Esophagus muscularis mucosa (tissue), 4 donors: ENCODE measurements around the gene PPP6R3.

Experiments used
- EP300 ChIP-seq: sonication (generic); formaldehyde crosslinking; IDR thresholded peaks from one replicate; pipeline ENCODE4 v1.6.1; 2017; ENCODE audit warnings: antibody characterized with exemption
- POLR2A ChIP-seq: fragments of 450-650 bp; IDR thresholded peaks from one replicate; pipeline ENCODE4 v1.6.1; 2017; ENCODE audit warnings: antibody characterized with exemption, moderate library complexity, mild to moderate bottlenecking, low read depth
- POLR2AphosphoS5 ChIP-seq, 2 donors: sonication (generic); formaldehyde crosslinking; IDR thresholded peaks; one replicate each; pipeline ENCODE4 v1.6.1; 2017; ENCODE audit warnings: antibody characterized with exemption in 2 of 2
- TF ChIP-seq, protein P1 (sequence below), 3 experiments: fragments of 200-600 bp in 2 of 3; fragments of 450-650 bp in 1 of 3; sonication (generic) in 2 of 3; IDR thresholded peaks; one replicate each; pipeline ENCODE4 v1.5.1; 2017 to 2019; ENCODE audit warnings: antibody characterized with exemption in 3 of 3, mild to moderate bottlenecking in 2 of 3, moderate library complexity in 1 of 3

DNA sequence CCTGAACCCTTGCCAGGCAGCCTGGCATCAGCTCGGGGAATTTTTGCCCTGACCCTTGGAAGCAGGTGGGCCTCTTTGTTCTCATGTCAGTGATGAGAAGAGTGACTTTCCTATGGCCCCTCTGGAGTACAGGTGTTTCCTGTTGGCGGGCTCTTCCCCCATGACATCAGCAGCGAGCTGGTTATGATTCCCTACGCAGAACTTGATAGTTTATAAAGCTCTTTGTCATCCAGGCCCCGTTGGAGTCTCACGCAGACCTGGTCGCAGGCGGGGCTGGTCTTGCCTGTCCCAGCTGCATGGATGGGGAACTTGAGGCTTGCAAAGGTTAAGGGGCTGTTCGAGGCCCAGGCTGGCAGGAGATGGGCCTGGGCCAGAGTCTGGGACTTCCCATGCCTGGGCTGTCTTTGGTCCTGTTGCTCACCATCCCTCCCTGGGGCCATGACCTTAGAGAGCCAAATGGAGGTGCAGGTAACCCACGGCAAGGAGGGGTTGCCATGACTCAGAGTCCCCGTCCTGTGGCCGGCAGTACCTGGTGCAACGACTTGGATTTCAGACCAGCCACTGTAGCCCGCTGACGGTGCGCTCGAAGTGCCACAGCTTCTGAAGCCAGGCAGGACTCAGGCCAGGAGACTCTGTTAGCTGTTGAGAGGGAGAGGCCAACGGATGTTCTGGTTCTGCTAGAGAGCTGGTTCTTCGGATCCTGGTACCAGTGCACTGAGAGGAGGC lies 45.9 kb upstream of the PPP6R3 start:
- TF ChIP-seq, protein P1, sequence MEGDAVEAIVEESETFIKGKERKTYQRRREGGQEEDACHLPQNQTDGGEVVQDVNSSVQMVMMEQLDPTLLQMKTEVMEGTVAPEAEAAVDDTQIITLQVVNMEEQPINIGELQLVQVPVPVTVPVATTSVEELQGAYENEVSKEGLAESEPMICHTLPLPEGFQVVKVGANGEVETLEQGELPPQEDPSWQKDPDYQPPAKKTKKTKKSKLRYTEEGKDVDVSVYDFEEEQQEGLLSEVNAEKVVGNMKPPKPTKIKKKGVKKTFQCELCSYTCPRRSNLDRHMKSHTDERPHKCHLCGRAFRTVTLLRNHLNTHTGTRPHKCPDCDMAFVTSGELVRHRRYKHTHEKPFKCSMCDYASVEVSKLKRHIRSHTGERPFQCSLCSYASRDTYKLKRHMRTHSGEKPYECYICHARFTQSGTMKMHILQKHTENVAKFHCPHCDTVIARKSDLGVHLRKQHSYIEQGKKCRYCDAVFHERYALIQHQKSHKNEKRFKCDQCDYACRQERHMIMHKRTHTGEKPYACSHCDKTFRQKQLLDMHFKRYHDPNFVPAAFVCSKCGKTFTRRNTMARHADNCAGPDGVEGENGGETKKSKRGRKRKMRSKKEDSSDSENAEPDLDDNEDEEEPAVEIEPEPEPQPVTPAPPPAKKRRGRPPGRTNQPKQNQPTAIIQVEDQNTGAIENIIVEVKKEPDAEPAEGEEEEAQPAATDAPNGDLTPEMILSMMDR (IDR thresholded peaks at IDR 0.05): no peak
- TF ChIP-seq POLR2A (no peak), POLR2AphosphoS5 (IDR thresholded peaks at IDR 0.05) (peak in 1 of 2 donors; percentile 6), EP300 (no peak)
